ENCODE results near the gene CHRNB1.

The CHRNB1 gene

GRCh38 chr17:7438656-7439460, 6.0 kb upstream of the CHRNB1 start:
- DNase-seq = no peak

- DNase-seq = no peak
Observed at GRCh38 chr17:7439462-7440112, 5.3 kb upstream of the CHRNB1 start, which contains the start of gene FGF11. Gene FGF11, plus strand, starts transcription at chr17:7439512. Its CDS starts 109 bp downstream, at chr17:7439621.

GRCh38 chr17:7440113-7440833, 4.6 kb upstream of the CHRNB1 start:
- peak; percentile 12 for DNase-seq

DNA sequence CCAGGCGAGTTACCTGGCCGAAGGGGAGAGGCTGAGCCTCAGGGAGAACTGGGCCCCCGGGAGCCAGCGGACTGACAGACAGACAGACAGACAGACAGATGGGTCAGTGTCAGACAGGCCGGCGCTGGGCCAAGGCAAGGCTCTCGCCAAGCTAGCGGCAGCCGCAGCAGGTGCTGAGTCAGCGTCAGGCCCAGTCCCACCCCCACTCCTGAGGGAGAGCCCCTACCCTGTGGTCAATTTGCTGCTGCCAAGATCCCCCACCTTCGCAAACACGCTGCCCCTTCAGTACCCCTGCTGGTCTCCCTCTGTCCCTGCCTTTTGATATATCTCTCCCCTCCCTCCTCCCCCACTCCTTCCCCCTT, 4.0 kb upstream of the CHRNB1 start:
- DNase-seq = no peak

DNA sequence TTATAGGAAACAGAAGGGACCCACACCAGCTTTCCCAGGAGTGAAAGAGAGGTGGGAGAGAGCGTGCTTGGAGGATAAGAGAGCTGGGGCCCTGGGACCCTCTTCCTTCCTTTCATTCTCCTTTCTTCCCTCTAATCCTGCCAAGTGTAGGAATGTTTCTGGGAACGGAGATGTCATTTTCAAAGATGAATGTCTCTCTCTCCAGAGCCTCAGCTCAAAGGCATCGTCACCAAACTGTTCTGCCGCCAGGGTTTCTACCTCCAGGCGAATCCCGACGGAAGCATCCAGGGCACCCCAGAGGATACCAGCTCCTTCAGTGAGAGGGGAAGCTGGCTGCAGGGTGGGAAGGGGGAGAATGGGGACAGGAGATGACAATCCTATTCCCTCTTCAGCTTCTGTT, 3.6 kb upstream of the CHRNB1 start:
- no peak for DNase-seq

GRCh38 chr17:7442142-7442541, 2.7 kb upstream of the CHRNB1 start:
- DNase-seq = no peak

GRCh38 chr17:7443499-7444485, 1.1 kb upstream of the CHRNB1 start:
- DNase-seq = no peak

GRCh38 chr17:7445619-7445968, 733 bp downstream of the CHRNB1 start:
- peak; percentile 35 for DNase-seq

DNA sequence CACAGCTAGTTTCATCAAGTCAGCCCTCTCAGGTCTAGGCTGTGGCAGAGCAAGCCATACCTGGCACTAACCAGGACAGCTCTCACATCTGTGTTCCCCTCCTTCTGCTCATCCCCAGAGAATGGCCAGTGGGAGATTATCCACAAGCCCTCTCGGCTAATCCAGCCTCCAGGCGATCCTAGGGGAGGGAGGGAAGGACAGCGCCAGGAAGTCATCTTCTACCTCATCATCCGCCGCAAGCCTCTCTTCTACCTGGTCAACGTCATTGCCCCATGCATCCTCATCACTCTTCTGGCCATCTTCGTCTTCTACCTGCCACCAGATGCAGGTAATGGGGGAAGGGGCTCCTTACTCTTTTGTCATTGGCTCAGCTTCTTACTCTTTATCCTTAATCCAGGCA, 3.6 kb downstream of the CHRNB1 start:
- DNase-seq = no peak

GRCh38 chr17:7459961-7460545, 15.2 kb downstream of the CHRNB1 start:
- DNase-seq = no peak

- DNase-seq = no peak
Observed at GRCh38 chr17:7460850-7461660, 16.2 kb downstream of the CHRNB1 start.

DNA sequence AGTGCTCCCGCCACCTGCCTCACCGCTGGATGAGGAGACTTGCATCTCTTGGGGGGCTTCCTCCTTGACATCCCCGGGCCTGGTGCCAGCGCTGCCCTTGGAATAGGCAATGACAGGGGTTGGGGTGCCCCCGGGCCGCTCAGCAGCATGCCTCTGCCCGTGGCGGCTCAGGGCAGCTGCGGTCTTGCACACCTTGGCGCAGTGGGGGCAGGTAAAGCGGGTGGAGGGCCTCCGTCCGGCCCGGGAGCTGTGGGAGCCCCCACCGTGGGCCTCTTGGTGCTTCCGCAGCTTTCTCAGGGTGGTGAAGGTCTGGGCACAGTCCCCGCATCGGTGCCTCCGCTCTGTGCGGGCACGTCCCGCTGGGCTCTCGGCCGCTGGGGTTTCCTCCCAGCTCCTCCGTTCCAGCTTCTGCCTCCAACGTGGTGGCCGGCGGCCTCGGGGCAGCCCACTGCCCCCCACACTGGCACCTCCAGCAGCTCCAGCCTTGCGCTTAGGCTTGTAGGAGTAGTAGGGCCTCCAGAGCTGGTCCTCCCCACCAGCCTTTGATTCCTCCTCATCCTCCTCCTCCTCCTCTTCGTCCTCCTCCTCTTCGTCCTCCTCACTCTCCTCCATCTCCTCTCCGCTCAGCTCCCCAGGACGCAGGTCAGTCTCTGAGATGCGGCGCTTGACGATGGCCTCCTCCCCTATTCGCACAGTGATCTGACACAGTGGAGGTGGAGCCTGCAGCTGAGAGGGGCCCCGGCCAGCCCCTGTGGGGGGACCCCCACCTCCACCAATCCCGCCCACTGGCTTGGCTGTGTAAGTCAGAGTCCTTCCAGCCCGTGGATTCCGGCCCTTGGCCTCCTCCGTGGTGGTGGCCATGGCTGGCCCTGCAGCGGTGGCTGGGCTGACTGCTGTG, 17.9 kb downstream of the CHRNB1 start:
- no peak for DNase-seq

- no peak for DNase-seq
Observed at GRCh38 chr17:7463372-7463846, 18.5 kb downstream of the CHRNB1 start.

GRCh38 chr17:7464081-7464480, 19.2 kb downstream of the CHRNB1 start:
- no peak for DNase-seq

GRCh38 chr17:7465597-7466275, 20.9 kb downstream of the CHRNB1 start:
- no peak for DNase-seq

DNA sequence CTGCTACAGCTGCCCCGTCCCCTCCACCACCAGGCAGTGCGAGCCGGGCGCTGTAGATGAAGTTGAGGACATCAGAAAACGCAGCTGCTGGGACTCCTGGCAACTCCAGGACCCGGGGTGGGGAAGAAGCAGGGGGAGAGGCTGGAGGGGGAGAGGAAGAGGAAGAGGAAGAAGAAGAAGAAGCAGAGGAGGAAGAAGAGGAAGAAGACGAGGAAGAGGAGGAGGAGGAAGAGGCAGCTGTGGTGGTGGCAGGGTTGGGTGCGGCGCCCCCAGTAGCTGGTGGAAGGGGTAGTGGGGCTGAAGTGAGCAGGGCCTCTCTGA, 21.4 kb downstream of the CHRNB1 start:
- no peak for DNase-seq

DNA sequence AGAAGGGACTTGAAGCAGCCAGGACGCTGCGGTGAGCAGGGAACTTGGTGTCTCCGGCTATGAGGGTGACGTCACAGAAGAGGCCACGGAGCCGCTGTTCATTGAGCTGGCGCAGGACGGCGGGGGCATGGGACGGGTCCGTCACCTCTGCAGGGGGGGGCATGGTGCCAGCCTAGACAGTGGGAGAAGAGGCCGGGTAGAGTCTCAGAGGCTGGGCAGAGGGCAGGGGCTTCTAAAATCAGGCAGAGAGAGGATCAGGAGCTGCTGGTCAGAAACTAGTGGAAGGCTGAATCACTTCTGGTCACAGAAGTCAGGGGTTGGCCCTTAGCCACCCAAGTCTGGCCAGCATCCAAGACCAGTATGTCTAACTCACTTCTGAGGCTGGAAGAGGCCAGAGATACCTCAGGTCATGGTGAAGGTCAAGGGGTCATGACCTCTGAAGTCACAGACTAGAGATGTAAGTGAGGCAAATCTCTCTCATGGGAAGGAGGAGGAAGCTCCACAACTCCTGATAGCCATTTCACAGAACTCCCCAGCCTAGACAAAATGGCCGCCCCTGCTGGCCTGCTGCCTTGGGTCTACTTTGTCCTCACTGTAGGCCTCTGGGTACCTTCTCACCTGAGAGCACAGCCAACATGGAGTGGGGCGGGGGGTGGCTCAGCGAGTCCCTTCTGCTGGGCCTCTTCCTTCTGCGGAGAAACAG, 21.9 kb downstream of the CHRNB1 start:
- no peak for DNase-seq

GRCh38 chr17:7467498-7467897, 22.6 kb downstream of the CHRNB1 start:
- DNase-seq = no peak

DNA sequence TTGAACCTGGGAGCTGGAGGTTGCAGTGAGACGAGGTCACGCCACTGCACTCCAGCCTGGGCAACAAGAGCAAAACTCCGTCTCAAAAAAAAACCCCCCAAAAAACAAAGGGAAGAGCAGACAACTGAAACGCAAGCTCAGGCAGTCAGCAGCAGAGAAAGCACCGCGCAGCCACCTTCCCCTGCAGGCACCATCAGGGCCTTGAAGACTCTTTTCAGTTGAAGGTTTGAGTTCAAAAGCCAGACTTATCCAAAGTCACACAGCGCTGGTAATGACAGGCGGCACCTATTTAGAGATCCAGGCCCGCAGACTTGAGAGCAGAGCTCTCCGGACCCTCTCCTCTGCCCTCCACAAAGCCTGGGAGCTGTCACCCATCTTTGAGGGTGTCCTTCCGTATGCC, 23.4 kb downstream of the CHRNB1 start:
- no peak for DNase-seq
